Measurements from ENCODE around the gene TMEM161A. TPM values are rescaled to one million over a fixed set of nuclear protein-coding genes. Genes with fewer than 3 reads are reported as not detected.
A peak's percentile ranks its signal among the peaks of the same experiment; 100 is the strongest.

Gene TMEM161A
- polyA plus RNA-seq (2013) = 18.3 and 18.4 TPM in 2 replicates

GRCh38 chr19:19138109-19138981, at the start of gene TMEM161A:
TMEM161A (minus strand) TSS chr19:19138478; CDS start chr19:19138428, 50 bp downstream.
- Histone ChIP-seq H3K79me1 (ENCODE audit: low read length) (peaks cover 4% of the 10 kb centered on the region), H3K4me3 (ENCODE audit: low read depth, low read length) (peak within 1 kb of the TSS; percentile 78), H2BK12ac (ENCODE audit: low read length) (peak within 1 kb of the TSS; percentile 26), H3K9me3 (ENCODE audit: insufficient read depth, low read depth, low read length) (no peaks in the 10 kb centered on the region), H3K27me3 (ENCODE audit: insufficient read depth, low read length) (no peaks in the 10 kb centered on the region), H4K12ac (ENCODE audit: low read depth, low read length) (peak within 1 kb of the TSS; percentile 95), H4K91ac (ENCODE audit: low read depth, low read length) (peak within 1 kb of the TSS; percentile 53), H3K79me2 (ENCODE audit: control insufficient read depth, insufficient read depth, low read length, poor library complexity) (peaks cover 5% of the 10 kb centered on the region), H3K4me2 (ENCODE audit: low read length) (peak within 1 kb of the TSS; percentile 94), H3K36me3 (ENCODE audit: control insufficient read depth in 1 of 2, insufficient read depth in 2 of 2, low read length in 2 of 2) (no peaks in the 10 kb centered on the region), H2BK5ac (ENCODE audit: low read depth, low read length, poor library complexity) (peak within 1 kb of the TSS; percentile 31), H2AFZ (ENCODE audit: insufficient read depth, low read length, poor library complexity) (peak within 1 kb of the TSS; percentile 73), H2BK120ac (ENCODE audit: insufficient read depth, low read length, poor library complexity) (peak within 1 kb of the TSS; percentile 64), H3K23ac (ENCODE audit: low read length) (no peak within 1 kb of the TSS), H3K9ac (ENCODE audit: low read length) (peak within 1 kb of the TSS; percentile 80), H3K4me1 (ENCODE audit: control insufficient read depth in 1 of 2, insufficient read depth in 2 of 2, low read length in 2 of 2) (peaks cover 5 to 6% of the 10 kb centered on the region in 2 experiments), H3K27ac (ENCODE audit: low read depth, low read length) (no peak within 1 kb of the TSS), H4K8ac (ENCODE audit: low read depth, low read length) (peak within 1 kb of the TSS; percentile 91), H3K18ac (ENCODE audit: low read length) (peak within 1 kb of the TSS; percentile 89), H3K4ac (ENCODE audit: low read depth, low read length) (peak within 1 kb of the TSS; percentile 69), H2AK5ac (ENCODE audit: low read length) (peak within 1 kb of the TSS; percentile 41), H3K14ac (ENCODE audit: low read length) (peak within 1 kb of the TSS; percentile 93)
- peak; percentile 96 to 99 for DNase-seq
- no CpG with 5 or more reads among the region's 42 CpGs for whole genome bisulfite sequencing (ENCODE audit: extremely low coverage, insufficient coverage, insufficient read length)

GRCh38 chr19:19186742-19187141, 48.5 kb upstream of the TMEM161A start:
- Histone ChIP-seq H2BK120ac (ENCODE audit: insufficient read depth, low read length, poor library complexity) (no peak overlapping the region), H3K14ac (ENCODE audit: low read length) (no peak overlapping the region), H4K12ac (ENCODE audit: low read depth, low read length) (no peak overlapping the region), H3K4me1 (ENCODE audit: control insufficient read depth in 1 of 2, insufficient read depth in 2 of 2, low read length in 2 of 2) (peaks cover 0 to 4% of the 10 kb centered on the region in 2 experiments), H3K23ac (ENCODE audit: low read length) (no peak overlapping the region), H4K8ac (ENCODE audit: low read depth, low read length) (no peak overlapping the region), H3K4me2 (ENCODE audit: low read length) (no peak overlapping the region), H3K27me3 (ENCODE audit: insufficient read depth, low read length) (no peaks in the 10 kb centered on the region), H2AK5ac (ENCODE audit: low read length) (no peak overlapping the region), H3K79me2 (ENCODE audit: control insufficient read depth, insufficient read depth, low read length, poor library complexity) (peaks cover 5% of the 10 kb centered on the region), H2BK5ac (ENCODE audit: low read depth, low read length, poor library complexity) (no peak overlapping the region), H3K9ac (ENCODE audit: low read length) (no peak overlapping the region), H2AFZ (ENCODE audit: insufficient read depth, low read length, poor library complexity) (no peak overlapping the region), H3K27ac (ENCODE audit: low read depth, low read length) (no peak overlapping the region), H2BK12ac (ENCODE audit: low read length) (no peak overlapping the region), H3K9me3 (ENCODE audit: insufficient read depth, low read depth, low read length) (peaks cover 6% of the 10 kb centered on the region), H3K18ac (ENCODE audit: low read length) (no peak overlapping the region), H4K91ac (ENCODE audit: low read depth, low read length) (no peak overlapping the region), H3K36me3 (ENCODE audit: control insufficient read depth in 1 of 2, insufficient read depth in 2 of 2, low read length in 2 of 2) (peaks cover 21 to 25% of the 10 kb centered on the region in 2 experiments), H3K4me3 (ENCODE audit: low read depth, low read length) (peak overlapping the region; percentile 19), H3K4ac (ENCODE audit: low read depth, low read length) (no peak overlapping the region), H3K79me1 (ENCODE audit: low read length) (peaks cover 1% of the 10 kb centered on the region)
- WGBS (ENCODE audit: extremely low coverage, insufficient coverage, insufficient read length) = no CpG with 5 or more reads among the region's 14 CpGs
- no peak for DNase-seq

- Histone ChIP-seq H2AFZ (ENCODE audit: insufficient read depth, low read length, poor library complexity) (no peak overlapping the region), H3K18ac (ENCODE audit: low read length) (no peak overlapping the region), H3K79me1 (ENCODE audit: low read length) (no peaks in the 10 kb centered on the region), H3K4ac (ENCODE audit: low read depth, low read length) (no peak overlapping the region), H3K4me2 (ENCODE audit: low read length) (no peak overlapping the region), H3K9ac (ENCODE audit: low read length) (no peak overlapping the region), H3K79me2 (ENCODE audit: control insufficient read depth, insufficient read depth, low read length, poor library complexity) (no peaks in the 10 kb centered on the region), H3K4me1 (ENCODE audit: control insufficient read depth in 1 of 2, insufficient read depth in 2 of 2, low read length in 2 of 2) (peaks cover 0 to 1% of the 10 kb centered on the region in 2 experiments), H2BK120ac (ENCODE audit: insufficient read depth, low read length, poor library complexity) (no peak overlapping the region), H3K23ac (ENCODE audit: low read length) (no peak overlapping the region), H4K12ac (ENCODE audit: low read depth, low read length) (no peak overlapping the region), H3K9me3 (ENCODE audit: insufficient read depth, low read depth, low read length) (peaks cover 6% of the 10 kb centered on the region), H2AK5ac (ENCODE audit: low read length) (no peak overlapping the region), H2BK5ac (ENCODE audit: low read depth, low read length, poor library complexity) (no peak overlapping the region), H3K4me3 (ENCODE audit: low read depth, low read length) (no peak overlapping the region), H2BK12ac (ENCODE audit: low read length) (no peak overlapping the region), H4K91ac (ENCODE audit: low read depth, low read length) (no peak overlapping the region), H3K14ac (ENCODE audit: low read length) (no peak overlapping the region), H3K36me3 (ENCODE audit: control insufficient read depth in 1 of 2, insufficient read depth in 2 of 2, low read length in 2 of 2) (peaks cover 25 to 26% of the 10 kb centered on the region in 2 experiments), H3K27me3 (ENCODE audit: insufficient read depth, low read length) (no peaks in the 10 kb centered on the region), H3K27ac (ENCODE audit: low read depth, low read length) (no peak overlapping the region), H4K8ac (ENCODE audit: low read depth, low read length) (no peak overlapping the region)
- peak; percentile 47 to 82 for DNase-seq
- WGBS (ENCODE audit: extremely low coverage, insufficient coverage, insufficient read length) = no CpG with 5 or more reads among the region's 9 CpGs
Measured at GRCh38 chr19:19185853-19186740, 47.8 kb upstream of the TMEM161A start.

GRCh38 chr19:19181488-19181998, 43.3 kb upstream of the TMEM161A start:
- Histone ChIP-seq H2AK5ac (ENCODE audit: low read length) (no peak overlapping the region), H3K79me1 (ENCODE audit: low read length) (no peaks in the 10 kb centered on the region), H4K12ac (ENCODE audit: low read depth, low read length) (no peak overlapping the region), H3K9me3 (ENCODE audit: insufficient read depth, low read depth, low read length) (peaks cover 6% of the 10 kb centered on the region), H3K4me2 (ENCODE audit: low read length) (no peak overlapping the region), H3K36me3 (ENCODE audit: control insufficient read depth in 1 of 2, insufficient read depth in 2 of 2, low read length in 2 of 2) (peaks cover 28 to 32% of the 10 kb centered on the region in 2 experiments), H3K27me3 (ENCODE audit: insufficient read depth, low read length) (no peaks in the 10 kb centered on the region), H4K91ac (ENCODE audit: low read depth, low read length) (no peak overlapping the region), H4K8ac (ENCODE audit: low read depth, low read length) (no peak overlapping the region), H2BK5ac (ENCODE audit: low read depth, low read length, poor library complexity) (no peak overlapping the region), H2BK12ac (ENCODE audit: low read length) (no peak overlapping the region), H3K27ac (ENCODE audit: low read depth, low read length) (no peak overlapping the region), H3K23ac (ENCODE audit: low read length) (no peak overlapping the region), H2BK120ac (ENCODE audit: insufficient read depth, low read length, poor library complexity) (no peak overlapping the region), H3K4me1 (ENCODE audit: control insufficient read depth in 1 of 2, insufficient read depth in 2 of 2, low read length in 2 of 2) (no peaks in the 10 kb centered on the region), H2AFZ (ENCODE audit: insufficient read depth, low read length, poor library complexity) (no peak overlapping the region), H3K9ac (ENCODE audit: low read length) (no peak overlapping the region), H3K14ac (ENCODE audit: low read length) (no peak overlapping the region), H3K79me2 (ENCODE audit: control insufficient read depth, insufficient read depth, low read length, poor library complexity) (no peaks in the 10 kb centered on the region), H3K18ac (ENCODE audit: low read length) (no peak overlapping the region), H3K4ac (ENCODE audit: low read depth, low read length) (no peak overlapping the region), H3K4me3 (ENCODE audit: low read depth, low read length) (no peak overlapping the region)
- no peak for DNase-seq
- no CpG with 5 or more reads among the region's 9 CpGs for WGBS (ENCODE audit: extremely low coverage, insufficient coverage, insufficient read length)
